ENCODE results near the gene DDX23. TPM values are rescaled to one million over a fixed set of nuclear protein-coding genes. Genes with fewer than 3 reads are reported as not detected.
A peak's percentile ranks its signal among the peaks of the same experiment; 100 is the strongest.

Gene DDX23
- total and polyA plus RNA-seq, 2 of the 4 experiments (the other 2 are of a cell fraction): 61.8 to 81.9 TPM

DNA sequence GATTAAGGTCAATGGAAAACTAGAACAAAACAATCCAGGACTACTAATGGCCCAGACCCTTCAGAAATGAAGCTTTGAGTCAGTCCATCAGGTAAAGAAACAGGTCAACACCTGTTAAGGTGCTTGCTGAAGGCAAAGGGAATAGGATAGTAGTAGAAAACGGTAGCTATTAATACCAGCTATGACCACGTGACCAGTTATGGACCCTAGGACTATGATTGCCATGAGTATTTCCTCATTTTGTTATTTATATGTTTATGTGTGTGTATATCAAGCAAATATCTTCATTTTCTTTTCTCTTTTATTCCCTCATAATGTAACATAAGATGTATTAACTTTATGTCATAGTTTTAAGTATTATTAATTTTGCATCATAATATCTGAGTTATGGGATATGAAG lies 47.7 kb upstream of the DDX23 start:
- Histone ChIP-seq H4K91ac (ENCODE audit: insufficient read depth, low read depth, low read length) (no peak overlapping the region), H4K5ac (ENCODE audit: low read depth, low read length) (no peak overlapping the region), H4K8ac (ENCODE audit: low read depth in 2 of 2, low read length in 2 of 2) (no peak overlapping the region), H3K18ac (ENCODE audit: low read depth, low read length) (no peak overlapping the region), H2BK15ac (ENCODE audit: low read depth, low read length) (no peak overlapping the region), H3K4me1 (ENCODE audit: control insufficient read depth, insufficient read depth, low read length) (no peaks in the 10 kb centered on the region; the same call in 1 of the 2 replicates), H2BK120ac (ENCODE audit: low read depth, low read length) (no peak overlapping the region), H3K79me1 (ENCODE audit: low read depth in 1 of 2, low read length in 2 of 2) (no peaks in the 10 kb centered on the region), H3K14ac (replicated peaks; ENCODE audit: low read depth, low read length) (no peak overlapping the region), H2BK20ac (ENCODE audit: low read depth, low read length) (no peak overlapping the region), H2AK5ac (ENCODE audit: low read depth, low read length) (no peak overlapping the region), H3K27ac (ENCODE audit: insufficient read depth, low read length) (no peak overlapping the region), H3K4me3 (ENCODE audit: insufficient read depth, low read depth, low read length) (no peak overlapping the region), H3K27me3 (ENCODE audit: control insufficient read depth, insufficient read depth, low read length) (peaks cover 2% of the 10 kb centered on the region), H3K36me3 (ENCODE audit: control insufficient read depth, insufficient read depth, low read length) (no peaks in the 10 kb centered on the region), H2BK5ac (ENCODE audit: low read depth, low read length, poor library complexity, severe bottlenecking) (no peak overlapping the region), H2AK9ac (replicated peaks; ENCODE audit: low read depth, low read length, poor library complexity) (no peak overlapping the region), H3K4me2 (ENCODE audit: low read depth, low read length) (no peak overlapping the region), H3K56ac (ENCODE audit: extremely low read depth, insufficient read depth, low read length) (no peak overlapping the region), H3K9me1 (ENCODE audit: insufficient read depth, low read length) (no peaks in the 10 kb centered on the region), H3K23ac (ENCODE audit: low read depth, low read length) (no peak overlapping the region), H4K20me1 (ENCODE audit: insufficient read depth, low read length) (no peaks in the 10 kb centered on the region), H3K4ac (ENCODE audit: low read depth, low read length) (no peak overlapping the region), H3K9me3 (ENCODE audit: control insufficient read depth, insufficient read depth, low read length) (no peaks in the 10 kb centered on the region), H2AFZ (replicated peaks; ENCODE audit: low read length, poor library complexity) (no peak overlapping the region), H3K9ac (ENCODE audit: low read depth, low read length) (no peak overlapping the region)
- TF ChIP-seq, protein P1, sequence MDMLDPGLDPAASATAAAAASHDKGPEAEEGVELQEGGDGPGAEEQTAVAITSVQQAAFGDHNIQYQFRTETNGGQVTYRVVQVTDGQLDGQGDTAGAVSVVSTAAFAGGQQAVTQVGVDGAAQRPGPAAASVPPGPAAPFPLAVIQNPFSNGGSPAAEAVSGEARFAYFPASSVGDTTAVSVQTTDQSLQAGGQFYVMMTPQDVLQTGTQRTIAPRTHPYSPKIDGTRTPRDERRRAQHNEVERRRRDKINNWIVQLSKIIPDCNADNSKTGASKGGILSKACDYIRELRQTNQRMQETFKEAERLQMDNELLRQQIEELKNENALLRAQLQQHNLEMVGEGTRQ (IDR thresholded peaks at IDR 0.05; ENCODE audit: low read depth, low read length): peak; percentile 10; the same call in 1 of the 2 replicates
- TF ChIP-seq RCOR1 (IDR thresholded peaks at IDR 0.05; ENCODE audit: insufficient replicate concordance, low read length): no peak
- no peak for TF ChIP-seq NFE2L2 (IDR thresholded peaks at IDR 0.05; ENCODE audit: low read depth, low read length)
- TF ChIP-seq CEBPB (IDR thresholded peaks at IDR 0.05; ENCODE audit: low read depth, low read length): no peak
- TF ChIP-seq, protein P2, sequence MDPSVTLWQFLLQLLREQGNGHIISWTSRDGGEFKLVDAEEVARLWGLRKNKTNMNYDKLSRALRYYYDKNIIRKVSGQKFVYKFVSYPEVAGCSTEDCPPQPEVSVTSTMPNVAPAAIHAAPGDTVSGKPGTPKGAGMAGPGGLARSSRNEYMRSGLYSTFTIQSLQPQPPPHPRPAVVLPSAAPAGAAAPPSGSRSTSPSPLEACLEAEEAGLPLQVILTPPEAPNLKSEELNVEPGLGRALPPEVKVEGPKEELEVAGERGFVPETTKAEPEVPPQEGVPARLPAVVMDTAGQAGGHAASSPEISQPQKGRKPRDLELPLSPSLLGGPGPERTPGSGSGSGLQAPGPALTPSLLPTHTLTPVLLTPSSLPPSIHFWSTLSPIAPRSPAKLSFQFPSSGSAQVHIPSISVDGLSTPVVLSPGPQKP (IDR thresholded peaks at IDR 0.05; ENCODE audit: borderline replicate concordance, low read depth, low read length): no peak
- TF ChIP-seq, protein P3, sequence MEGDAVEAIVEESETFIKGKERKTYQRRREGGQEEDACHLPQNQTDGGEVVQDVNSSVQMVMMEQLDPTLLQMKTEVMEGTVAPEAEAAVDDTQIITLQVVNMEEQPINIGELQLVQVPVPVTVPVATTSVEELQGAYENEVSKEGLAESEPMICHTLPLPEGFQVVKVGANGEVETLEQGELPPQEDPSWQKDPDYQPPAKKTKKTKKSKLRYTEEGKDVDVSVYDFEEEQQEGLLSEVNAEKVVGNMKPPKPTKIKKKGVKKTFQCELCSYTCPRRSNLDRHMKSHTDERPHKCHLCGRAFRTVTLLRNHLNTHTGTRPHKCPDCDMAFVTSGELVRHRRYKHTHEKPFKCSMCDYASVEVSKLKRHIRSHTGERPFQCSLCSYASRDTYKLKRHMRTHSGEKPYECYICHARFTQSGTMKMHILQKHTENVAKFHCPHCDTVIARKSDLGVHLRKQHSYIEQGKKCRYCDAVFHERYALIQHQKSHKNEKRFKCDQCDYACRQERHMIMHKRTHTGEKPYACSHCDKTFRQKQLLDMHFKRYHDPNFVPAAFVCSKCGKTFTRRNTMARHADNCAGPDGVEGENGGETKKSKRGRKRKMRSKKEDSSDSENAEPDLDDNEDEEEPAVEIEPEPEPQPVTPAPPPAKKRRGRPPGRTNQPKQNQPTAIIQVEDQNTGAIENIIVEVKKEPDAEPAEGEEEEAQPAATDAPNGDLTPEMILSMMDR (conservative IDR thresholded peaks at IDR 0.05; ENCODE audit: low read depth, low read length): no peak
- no peak for TF ChIP-seq SMC3 (IDR thresholded peaks at IDR 0.05; ENCODE audit: low read depth, low read length)
- TF ChIP-seq MAZ (IDR thresholded peaks at IDR 0.05; ENCODE audit: borderline replicate concordance, low read depth, low read length): no peak
- no peak for TF ChIP-seq FOS (IDR thresholded peaks at IDR 0.05; ENCODE audit: low read depth, low read length)
- no TSS peak for BruUV-seq (replicated peaks)
- intact Hi-C loops (cut with micrococcal nuclease): no loop called here
- DNase-seq (no peak), ATAC-seq (ENCODE audit: low read depth) (no peak)
- no CpG with 5 or more reads among the region's 2 CpGs for WGBS, 2 experiments (ENCODE audit: extremely low coverage in 2 of 2, insufficient read length in 1 of 2)
- ChIA-PET CTCF (interaction anchor here (0.6 to 2.0 kb wide), 2 partner anchors 8 to 195 kb away, joined by 3 to 8 read pairs; no protein-coding TSS in a partner anchor), POLR2A (ENCODE audit: unreplicated experiment) (no interaction called here)
- dilution Hi-C loops (cut with HindIII; ENCODE audit: low sequenced_read_pairs, unreplicated experiment): no loop called here
- in situ Hi-C loops (cut with MboI; ENCODE audit: low sequenced_read_pairs): no loop called here
